ENCODE data around the gene SULT1A1. TPM values are rescaled to one million over a fixed set of nuclear protein-coding genes. Genes with fewer than 3 reads are reported as not detected.
A peak's percentile ranks its signal among the peaks of the same experiment; 100 is the strongest.

The SULT1A1 gene
- total and polyA plus RNA-seq, 2 of the 13 experiments (the other 11 are each of a cell fraction or from before 2014, with no cell fraction given): 114 to 147 TPM

GRCh38 chr16:28585674-28586073 is 24.2 kb downstream of the SULT1A1 start (continued):
- TF ChIP-seq DMTF1 (CRISPR knock-in tag; IDR thresholded peaks at IDR 0.05): no peak
- no peak for TF ChIP-seq ZNF460 (CRISPR knock-in tag; IDR thresholded peaks at IDR 0.05; ENCODE audit: borderline replicate concordance)
- no peak for TF ChIP-seq THRA (CRISPR knock-in tag; IDR thresholded peaks at IDR 0.05; ENCODE audit: borderline replicate concordance)

GRCh38 chr16:28580726-28581315 is 29.0 kb downstream of the SULT1A1 start:
- Histone ChIP-seq H3K4me1 (ENCODE audit: insufficient read depth, low read length) (peaks cover 13% of the 10 kb centered on the region), H3K9ac (ENCODE audit: insufficient read depth, low read depth, low read length) (no peak overlapping the region), H3K4me3 (replicated peaks in 1 of 3; ENCODE audit: insufficient read depth in 1 of 3, low read depth in 2 of 3, low read length in 3 of 3) (no peak overlapping the region), H3K79me2 (ENCODE audit: insufficient read depth, low read length) (no peaks in the 10 kb centered on the region), H2AFZ (ENCODE audit: low read length) (no peak overlapping the region), H3K27ac (ENCODE audit: extremely low read length, insufficient read depth, low read length) (no peak overlapping the region), H3K9me3 (ENCODE audit: low read length) (no peaks in the 10 kb centered on the region), H3K4me2 (ENCODE audit: low read depth, low read length) (no peak overlapping the region), H3K27me3 (ENCODE audit: control insufficient read depth in 1 of 2, insufficient read depth in 2 of 2, low read length in 2 of 2) (no peaks in the 10 kb centered on the region), H3K36me3 (replicated peaks in 1 of 2; ENCODE audit: control insufficient read depth in 1 of 2, insufficient read depth in 2 of 2, low read length in 2 of 2) (peaks cover 11 to 41% of the 10 kb centered on the region in 2 experiments), H4K20me1 (ENCODE audit: insufficient read depth, low read length) (no peaks in the 10 kb centered on the region)
- no TSS peak for BruUV-seq (replicated peaks)
- 90% methylated on average over 15 of the region's 15 CpGs for WGBS (ENCODE audit: low lambda C conversion rate)
- CTCF ChIA-PET (ENCODE audit: low intra/inter-chr PET ratio, low total read pairs): no interaction called here
- intact Hi-C loops (cut with micrococcal nuclease; ENCODE audit: unreplicated experiment) (no loop called here), in situ Hi-C loops (cut with HindIII; ENCODE audit: extremely low pct_ligation_motif_present, low pct_unique_long_range_greater_than_20kb) (no loop called here)
- DNase-seq (ENCODE audit: low spot score) (peak; percentile 82), ATAC-seq (peak; percentile 46; the same call in 2 of the 3 replicates), FAIRE-seq (peak; percentile 81)
- POLR2A ChIA-PET: interaction anchor here (0.9 to 1.6 kb wide), 2 partner anchors 13 to 16 kb away, joined by 3 to 4 read pairs; partner anchors contain the start of gene SULT1A2
- TF ChIP-seq FOXA3 (CRISPR knock-in tag; IDR thresholded peaks at IDR 0.05) (0 out of 2 replicates have a peak, but pooled peaks have one; percentile 11), ZXDC (CRISPR knock-in tag; IDR thresholded peaks at IDR 0.05) (no peak), TBX2 (CRISPR knock-in tag; IDR thresholded peaks at IDR 0.05; ENCODE audit: borderline replicate concordance) (peak; percentile 47; the same call in 1 of the 2 replicates), ZBTB4 (CRISPR knock-in tag; IDR thresholded peaks at IDR 0.05; ENCODE audit: borderline replicate concordance) (no peak; the same call in 1 of the 2 replicates), ZNF234 (CRISPR knock-in tag; conservative IDR thresholded peaks at IDR 0.05) (no peak), HOXA5 (CRISPR knock-in tag; IDR thresholded peaks at IDR 0.05) (no peak), LBX2 (CRISPR knock-in tag; IDR thresholded peaks at IDR 0.05; ENCODE audit: borderline replicate concordance) (no peak)
